ENCODE results near the gene NUBP2.

NUBP2 gene

GRCh38 chr16:1828645-1829410, 46.1 kb downstream of the NUBP2 start:
- DNase-seq (ENCODE audit: low read depth in 2 of 2): no peak

- no peak for DNase-seq (ENCODE audit: low read depth in 2 of 2)
Measured at GRCh38 chr16:1830213-1830612, 47.5 kb downstream of the NUBP2 start.

GRCh38 chr16:1831186-1832075, 48.7 kb downstream of the NUBP2 start:
- no peak for DNase-seq (ENCODE audit: low read depth in 2 of 2)

- no peak for DNase-seq (ENCODE audit: low read depth in 2 of 2)
Measured at GRCh38 chr16:1832838-1833454, 50.2 kb downstream of the NUBP2 start.

GRCh38 chr16:1834096-1834495, 51.3 kb downstream of the NUBP2 start:
- no peak for DNase-seq (ENCODE audit: low read depth in 2 of 2)
